ENCODE measurements around the gene FOXA3.

GRCh38 chr19:45902651-45903625 lies 38.8 kb downstream of the FOXA3 start:
- TF ChIP-seq EZH2 (IDR thresholded peaks at IDR 0.05; ENCODE audit: insufficient read depth, poor library complexity, severe bottlenecking) (no peak), EZH2phosphoT487 (IDR thresholded peaks at IDR 0.05; ENCODE audit: insufficient read depth, low read depth) (no peak)
